Upper lobe of right lung (tissue), 1 donor: ENCODE results near the gene SGSM1. TPM values are rescaled to one million over a fixed set of nuclear protein-coding genes. Genes with fewer than 3 reads are reported as not detected.
A peak's percentile ranks its signal among the peaks of the same experiment; 100 is the strongest.

ENCODE experiments used
- ATAC-seq: fragments of 200-7000 bp; cut with Tn5 transposase; one replicate; pipeline ENCODE4 v1.9.1; 2020; ENCODE audit warnings: mild to moderate bottlenecking, moderate library complexity
- DNase-seq: peaks from one replicate; pipeline ENCODE4 v3.0.0-alpha.2; 2020
- H3K27ac ChIP-seq: fragments of 200-600 bp; one replicate; pipeline ENCODE4 v1.8.0; 2022
- H3K27me3 ChIP-seq: fragments of 200-600 bp; one replicate; pipeline ENCODE4 v1.8.0; 2022; ENCODE audit warnings: mild to moderate bottlenecking
- H3K36me3 ChIP-seq: fragments of 200-600 bp; one replicate; pipeline ENCODE4 v1.8.0; 2022
- H3K4me1 ChIP-seq: fragments of 200-600 bp; one replicate; pipeline ENCODE4 v1.8.0; 2022
- H3K4me3 ChIP-seq: fragments of 200-600 bp; one replicate; pipeline ENCODE4 v1.8.0; 2022; ENCODE audit warnings: mild to moderate bottlenecking
- H3K9me3 ChIP-seq: fragments of 200-600 bp; one replicate; pipeline ENCODE4 v1.8.0; 2022
- CTCF ChIP-seq: fragments of 200-600 bp; IDR thresholded peaks from one replicate; pipeline ENCODE4 v1.8.0; 2022; ENCODE audit warnings: antibody characterized with exemption
- intact Hi-C: fragments of 100-400 bp; cut with DNase I; formaldehyde crosslinking; loops from one replicate; pipeline ENCODE4 v1.11.0; 2022
- total RNA-seq: library from RNA; stranded (reverse); fragmentation: NEBNext Ultra II Directional; extraction: Animal tissue kit (Norgen Biotek cat#: 25700); gene quantifications from one replicate; pipeline ENCODE4 v1.2.1, GENCODE V29; 2021
- donor health status: DM: no; HTN: yes; CAD: no; lungs with severe emphysema.

The SGSM1 gene
- total RNA-seq, 1 donor from 2014 or later: 3.8 TPM

DNA sequence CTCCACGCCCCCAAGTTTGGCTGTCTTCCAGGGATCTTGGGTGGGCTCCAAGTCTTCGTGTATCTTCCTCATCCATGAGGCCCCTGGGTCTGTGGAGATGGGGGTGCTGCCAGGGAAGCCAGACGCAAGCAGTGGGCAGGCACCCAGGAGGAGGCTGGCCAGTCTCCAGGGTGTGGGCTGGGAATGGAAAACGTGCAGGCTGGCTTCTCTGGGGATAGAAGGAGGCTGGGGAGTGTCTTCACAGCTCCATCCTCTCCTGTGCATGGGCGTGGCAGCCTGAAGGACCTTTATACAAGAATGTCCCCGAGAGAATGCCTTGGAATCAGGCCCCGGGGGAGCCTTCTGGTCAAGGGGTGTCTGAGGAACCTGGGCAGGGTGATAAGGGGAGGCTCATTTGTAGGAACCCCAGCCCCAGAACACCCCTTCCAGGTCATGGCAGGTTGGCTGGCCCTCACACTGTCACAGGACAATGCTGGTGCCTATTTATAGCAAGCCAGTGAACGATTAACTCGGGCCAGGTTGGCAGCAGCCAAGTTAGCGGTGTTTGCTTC lies 14.0 kb downstream of the SGSM1 start:
- Histone ChIP-seq H3K27me3 (no peaks in the 10 kb centered on the region), H3K27ac (no peak overlapping the region), H3K4me3 (no peak overlapping the region), H3K36me3 (no peaks in the 10 kb centered on the region), H3K4me1 (no peaks in the 10 kb centered on the region), H3K9me3 (no peaks in the 10 kb centered on the region)
- peak; percentile 71 for ATAC-seq
- intact Hi-C loops: no loop called here
- no peak for TF ChIP-seq CTCF
- peak; percentile 68 for DNase-seq

- H3K4me1 ChIP-seq: no peaks in the 10 kb centered on the region
- H3K9me3 ChIP-seq: no peaks in the 10 kb centered on the region
- no peak overlapping the region for H3K27ac ChIP-seq
- no peak overlapping the region for H3K4me3 ChIP-seq
- ATAC-seq (no peak), DNase-seq (no peak)
- intact Hi-C loops: no loop called here
- no peaks in the 10 kb centered on the region for H3K27me3 ChIP-seq
- H3K36me3 ChIP-seq: no peaks in the 10 kb centered on the region
- no peak for TF ChIP-seq CTCF
Observed at GRCh38 chr22:24822471-24822870, 16.5 kb downstream of the SGSM1 start.

DNA sequence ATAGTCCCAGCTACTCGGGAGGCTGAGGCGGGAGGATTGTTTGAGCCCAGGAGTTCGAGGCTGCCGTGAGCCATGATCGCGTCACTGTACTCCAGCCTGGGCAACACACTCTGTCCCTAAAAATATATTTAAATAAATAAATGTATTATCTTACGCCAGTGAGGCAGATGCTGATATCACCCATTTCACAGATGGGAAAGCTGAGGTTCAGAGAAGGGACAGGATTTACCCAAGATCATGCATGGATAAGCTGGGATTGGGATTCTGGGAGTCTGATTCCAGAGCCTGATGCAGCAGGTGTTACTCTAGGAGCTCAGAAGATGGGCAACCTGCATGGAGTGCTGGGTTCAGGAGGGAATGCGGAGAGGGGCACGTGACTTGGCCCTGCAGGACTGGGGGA lies 17.8 kb downstream of the SGSM1 start:
- Histone ChIP-seq H3K27me3 (no peaks in the 10 kb centered on the region), H3K9me3 (no peaks in the 10 kb centered on the region), H3K4me1 (no peaks in the 10 kb centered on the region), H3K36me3 (no peaks in the 10 kb centered on the region), H3K27ac (no peak overlapping the region), H3K4me3 (no peak overlapping the region)
- no peak for TF ChIP-seq CTCF
- intact Hi-C loops: no loop called here
- ATAC-seq: no peak
- DNase-seq: no peak

DNA sequence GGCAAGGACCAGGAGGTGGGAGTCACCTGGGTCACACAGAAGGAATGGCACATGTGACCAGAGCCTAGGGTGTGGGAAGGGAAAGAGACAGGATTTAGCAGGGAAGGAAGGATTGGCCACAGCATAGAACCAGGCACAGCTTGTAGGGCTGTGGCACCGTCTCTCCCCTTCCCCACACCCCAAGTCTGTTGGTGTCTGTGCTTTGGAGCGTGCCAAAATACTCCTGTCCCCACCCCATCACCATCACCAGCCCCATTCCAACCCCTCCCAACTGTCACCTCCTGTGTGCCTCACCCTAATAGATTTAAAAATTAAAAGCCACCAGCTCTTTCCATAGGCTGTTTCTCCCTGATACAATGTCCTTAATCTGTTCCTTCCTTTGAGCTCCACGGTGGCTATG lies 18.2 kb downstream of the SGSM1 start:
- H3K36me3 ChIP-seq: no peaks in the 10 kb centered on the region
- no peak for DNase-seq
- no peak overlapping the region for H3K27ac ChIP-seq
- H3K4me1 ChIP-seq: no peaks in the 10 kb centered on the region
- no peak overlapping the region for H3K4me3 ChIP-seq
- no peaks in the 10 kb centered on the region for H3K9me3 ChIP-seq
- no peak for ATAC-seq
- intact Hi-C loops: no loop called here
- TF ChIP-seq CTCF: no peak
- no peaks in the 10 kb centered on the region for H3K27me3 ChIP-seq

DNA sequence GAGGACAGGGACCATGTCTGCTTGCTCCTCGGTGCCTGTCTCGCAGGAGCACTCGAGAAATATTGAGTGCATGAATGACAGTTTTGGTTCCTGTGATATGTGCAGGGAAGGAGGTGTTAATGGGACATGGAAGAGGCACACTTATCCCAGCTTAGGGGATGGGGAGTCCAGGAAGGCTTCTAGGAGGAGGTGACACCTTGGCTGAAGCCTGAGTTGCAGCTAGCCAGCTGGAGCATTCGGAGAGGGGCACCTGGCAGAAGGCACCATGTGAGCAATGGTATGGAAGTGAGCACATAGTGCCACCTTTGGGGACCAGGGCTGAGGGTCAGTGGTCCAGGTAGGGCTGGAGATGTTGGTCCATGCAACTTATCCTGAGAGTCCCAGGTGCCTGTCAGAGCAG lies 18.9 kb downstream of the SGSM1 start:
- Histone ChIP-seq H3K4me1 (no peaks in the 10 kb centered on the region), H3K4me3 (no peak overlapping the region), H3K27me3 (no peaks in the 10 kb centered on the region), H3K27ac (no peak overlapping the region), H3K9me3 (no peaks in the 10 kb centered on the region), H3K36me3 (no peaks in the 10 kb centered on the region)
- no peak for ATAC-seq
- TF ChIP-seq CTCF: no peak
- intact Hi-C loops: no loop called here
- DNase-seq: no peak

DNA sequence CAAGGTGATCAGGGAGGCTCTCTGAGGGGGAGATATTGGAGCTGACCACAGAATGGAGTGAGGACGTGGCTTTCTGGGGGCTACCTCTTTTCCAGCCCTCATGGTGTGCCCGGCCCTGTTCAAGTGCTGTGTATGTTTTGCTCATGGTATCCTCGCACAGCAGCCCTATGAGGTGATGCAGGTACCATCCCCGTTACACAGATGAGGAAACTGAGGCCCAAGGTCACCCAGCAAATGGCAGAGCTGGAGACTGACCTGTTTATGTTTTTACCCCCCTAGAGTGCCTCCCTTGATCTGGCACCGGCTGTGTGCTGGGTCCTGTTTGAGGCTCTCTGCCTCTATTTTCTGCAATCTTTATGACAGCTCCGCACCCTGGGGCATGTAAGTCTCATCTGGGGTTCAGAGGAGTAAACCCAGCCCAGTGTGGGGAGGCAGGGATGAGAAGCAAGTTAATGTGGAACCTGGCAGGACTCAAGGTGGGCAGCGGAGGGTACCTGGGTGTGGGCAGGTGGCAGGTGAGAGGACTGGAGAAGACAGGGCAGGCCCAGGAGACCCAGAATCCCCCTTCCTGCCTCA lies 20.8 kb downstream of the SGSM1 start:
- no peak for ATAC-seq
- intact Hi-C loops: no loop called here
- H3K9me3 ChIP-seq: no peaks in the 10 kb centered on the region
- DNase-seq: no peak
- no peaks in the 10 kb centered on the region for H3K4me1 ChIP-seq
- no peak overlapping the region for H3K27ac ChIP-seq
- no peak for TF ChIP-seq CTCF
- no peaks in the 10 kb centered on the region for H3K27me3 ChIP-seq
- no peaks in the 10 kb centered on the region for H3K36me3 ChIP-seq
- H3K4me3 ChIP-seq: no peak overlapping the region
